SW480 (cell line): ENCODE measurements around the gene ZSCAN5C.
"Not testable (repeated sequence)": the region's sequence is repeated elsewhere in the genome, so short reads cannot be mapped to it uniquely, and the experiment has no call there.

Experiments used
- DNase-seq: peaks from one replicate; pipeline ENCODE4 v3.0.0-alpha.2; 2016; ENCODE audit warnings: low spot score

ZSCAN5C gene

GRCh38 chr19:56201973-56202372 is at the start of gene ZSCAN5C:
Gene ZSCAN5C (plus strand): TSS chr19:56202273. CDS start chr19:56205914, 3,641 bp downstream.
- no peak for DNase-seq

GRCh38 chr19:56152644-56153043 is 49.4 kb upstream of the ZSCAN5C start:
- DNase-seq, result no peak

- DNase-seq, result no peak
Measured at GRCh38 chr19:56153507-56153906, 48.6 kb upstream of the ZSCAN5C start.

GRCh38 chr19:56155124-56155687 is 46.9 kb upstream of the ZSCAN5C start:
- no peak for DNase-seq

- no peak for DNase-seq
Measured at GRCh38 chr19:56156768-56157167, 45.3 kb upstream of the ZSCAN5C start.

- no peak for DNase-seq
Measured at GRCh38 chr19:56158170-56158757, 43.8 kb upstream of the ZSCAN5C start.

- DNase-seq, result no peak
Measured at GRCh38 chr19:56159009-56159559, 43.0 kb upstream of the ZSCAN5C start.

GRCh38 chr19:56159622-56160271 is 42.3 kb upstream of the ZSCAN5C start:
- DNase-seq, result no peak

GRCh38 chr19:56161534-56161933 is 40.5 kb upstream of the ZSCAN5C start:
- no peak for DNase-seq

- DNase-seq, result no peak
Measured at GRCh38 chr19:56162258-56162657, 39.8 kb upstream of the ZSCAN5C start.

GRCh38 chr19:56163097-56163496 is 39.0 kb upstream of the ZSCAN5C start:
- DNase-seq, result no peak

GRCh38 chr19:56167064-56167578 is 35.0 kb upstream of the ZSCAN5C start:
- no peak for DNase-seq

- peak; percentile 82 for DNase-seq
Measured at GRCh38 chr19:56170261-56170660, 31.8 kb upstream of the ZSCAN5C start.

GRCh38 chr19:56174086-56174485 is 28.0 kb upstream of the ZSCAN5C start:
- DNase-seq, result no peak

- no peak for DNase-seq
Measured at GRCh38 chr19:56174550-56174949, 27.5 kb upstream of the ZSCAN5C start.

- DNase-seq, result not testable (repeated sequence)
Measured at GRCh38 chr19:56175861-56176307, 26.2 kb upstream of the ZSCAN5C start, which contains the start of gene GALP. Gene GALP (plus strand): TSS chr19:56176008. CDS start chr19:56177109, 1,101 bp downstream.

- DNase-seq, result not testable (repeated sequence)
Measured at GRCh38 chr19:56176310-56176709, 25.8 kb upstream of the ZSCAN5C start.

- DNase-seq, result no peak
Measured at GRCh38 chr19:56176881-56177280, 25.2 kb upstream of the ZSCAN5C start.

- DNase-seq, result peak; percentile 50
Measured at GRCh38 chr19:56177564-56178243, 24.4 kb upstream of the ZSCAN5C start.

GRCh38 chr19:56189785-56190184 is 12.3 kb upstream of the ZSCAN5C start:
- DNase-seq, result no peak

- DNase-seq, result no peak
Measured at GRCh38 chr19:56191115-56191514, 11.0 kb upstream of the ZSCAN5C start.

GRCh38 chr19:56191711-56192110 is 10.4 kb upstream of the ZSCAN5C start:
- no peak for DNase-seq
